ENCODE results near the gene SPAG5.

DNA sequence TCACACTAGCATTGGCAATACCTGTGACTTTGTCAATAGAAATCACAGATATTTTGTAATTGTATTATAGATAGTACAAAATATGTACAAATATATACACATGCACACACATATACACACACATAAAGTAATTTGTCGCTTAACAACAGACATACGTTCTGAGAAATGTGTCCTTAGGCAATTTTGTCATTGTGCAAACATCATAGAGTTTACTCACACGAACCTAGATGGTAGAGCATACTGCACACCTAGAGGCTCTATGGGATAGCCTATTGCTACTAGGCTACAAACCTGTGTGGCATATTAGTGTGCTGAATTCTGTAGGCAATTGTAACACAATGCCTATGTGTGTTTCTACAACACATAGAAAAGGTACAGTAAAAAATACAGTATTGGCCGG lies 57.4 kb downstream of the SPAG5 start:
- no peak for TF ChIP-seq CTCF (conservative IDR thresholded peaks at IDR 0.05; ENCODE audit: low read depth, low read length)
- TF ChIP-seq EZH2 (IDR thresholded peaks at IDR 0.05; ENCODE audit: low read length, unreplicated experiment): no peak
- no peak for TF ChIP-seq EZH2phosphoT487 (IDR thresholded peaks at IDR 0.05; ENCODE audit: borderline replicate concordance, low read length)

Measured in PC-3 (cell line).